T follicular helper cell (primary cell): Measurements from ENCODE around the gene PRTN3.
A peak's percentile ranks its signal among the peaks of the same experiment; 100 is the strongest.
"Not testable (repeated sequence)": the region's sequence is repeated elsewhere in the genome, so short reads cannot be mapped to it uniquely, and the experiment has no call there.

Source experiments
- DNase-seq: peaks from one replicate; pipeline ENCODE4 v3.0.0-alpha.2; 2020; ENCODE audit warnings: low read depth

The PRTN3 gene

GRCh38 chr19:866769-867300 is 26.0 kb downstream of the PRTN3 start:
- DNase-seq, result no peak

- DNase-seq, result no peak
Measured at GRCh38 chr19:867301-867793, 26.5 kb downstream of the PRTN3 start.

- DNase-seq, result no peak
Measured at GRCh38 chr19:867855-868457, 27.2 kb downstream of the PRTN3 start.

GRCh38 chr19:868458-869244 is 27.9 kb downstream of the PRTN3 start:
- no peak for DNase-seq

- no peak for DNase-seq
Measured at GRCh38 chr19:869245-870177, 28.7 kb downstream of the PRTN3 start.

- DNase-seq, result no peak
Measured at GRCh38 chr19:870314-870713, 29.5 kb downstream of the PRTN3 start.

- DNase-seq, result no peak
Measured at GRCh38 chr19:870963-871401, 30.2 kb downstream of the PRTN3 start.

GRCh38 chr19:871446-872265 is 30.9 kb downstream of the PRTN3 start:
- no peak for DNase-seq

- DNase-seq, result peak; percentile 78
Measured at GRCh38 chr19:872266-872951, 31.6 kb downstream of the PRTN3 start.

GRCh38 chr19:873084-873483 is 32.3 kb downstream of the PRTN3 start:
- DNase-seq, result peak; percentile 76

GRCh38 chr19:873561-874041 is 32.8 kb downstream of the PRTN3 start:
- DNase-seq, result no peak

- DNase-seq, result no peak
Measured at GRCh38 chr19:875265-875879, 34.6 kb downstream of the PRTN3 start.

GRCh38 chr19:876089-876488 is 35.3 kb downstream of the PRTN3 start:
- no peak for DNase-seq

- DNase-seq, result no peak
Measured at GRCh38 chr19:876780-877314, 36.0 kb downstream of the PRTN3 start.

GRCh38 chr19:877992-878660 is 37.3 kb downstream of the PRTN3 start:
- DNase-seq, result not testable (repeated sequence)

GRCh38 chr19:878751-879561 is 38.2 kb downstream of the PRTN3 start:
- not testable (repeated sequence) for DNase-seq

- no peak for DNase-seq
Measured at GRCh38 chr19:879711-880438, 39.1 kb downstream of the PRTN3 start.
